ENCODE measurements around the gene MTG1.

MTG1 gene

GRCh38 chr10:133355266-133355665, 38.7 kb upstream of the MTG1 start:
- no peaks in the 10 kb centered on the region for H3K36me3 Mint-ChIP-seq (ENCODE audit: low read depth)
- H3K9me3 Mint-ChIP-seq = no peaks in the 10 kb centered on the region
- peaks cover 2% of the 10 kb centered on the region for H3K4me1 Mint-ChIP-seq (ENCODE audit: low read depth)
- no peak overlapping the region for H3K27ac Mint-ChIP-seq
- H3K27me3 Mint-ChIP-seq (ENCODE audit: low read depth) = no peaks in the 10 kb centered on the region
- no peak overlapping the region for H3K4me3 Mint-ChIP-seq
- no peak for DNase-seq (ENCODE audit: low spot score)

- Mint-ChIP-seq H3K4me3 (peak overlapping the region; percentile 59), H3K9me3 (no peaks in the 10 kb centered on the region), H3K4me1 (ENCODE audit: low read depth) (peaks cover 2% of the 10 kb centered on the region), H3K36me3 (ENCODE audit: low read depth) (no peaks in the 10 kb centered on the region), H3K27ac (peak overlapping the region; percentile 26), H3K27me3 (ENCODE audit: low read depth) (no peaks in the 10 kb centered on the region)
- DNase-seq (ENCODE audit: low spot score) = no peak
These were observed 38.0 kb upstream of the MTG1 start for GRCh38 chr10:133355991-133356390.

GRCh38 chr10:133356549-133357284, 37.2 kb upstream of the MTG1 start:
- H3K36me3 Mint-ChIP-seq (ENCODE audit: low read depth) = peaks cover under 1% of the 10 kb centered on the region
- no peak for DNase-seq (ENCODE audit: low spot score)
- peaks cover 2% of the 10 kb centered on the region for H3K4me1 Mint-ChIP-seq (ENCODE audit: low read depth)
- H3K9me3 Mint-ChIP-seq = no peaks in the 10 kb centered on the region
- H3K27ac Mint-ChIP-seq = no peak overlapping the region
- H3K27me3 Mint-ChIP-seq (ENCODE audit: low read depth) = no peaks in the 10 kb centered on the region
- H3K4me3 Mint-ChIP-seq = peak overlapping the region; percentile 70

- H3K27me3 Mint-ChIP-seq (ENCODE audit: low read depth) = no peaks in the 10 kb centered on the region
- peak; percentile 85 for DNase-seq (ENCODE audit: low spot score)
- H3K4me1 Mint-ChIP-seq (ENCODE audit: low read depth) = peaks cover 4% of the 10 kb centered on the region
- peak within 1 kb of the TSS; percentile 70 for H3K4me3 Mint-ChIP-seq
- H3K36me3 Mint-ChIP-seq (ENCODE audit: low read depth) = peaks cover 5% of the 10 kb centered on the region
- H3K27ac Mint-ChIP-seq = no peak within 1 kb of the TSS
- no peaks in the 10 kb centered on the region for H3K9me3 Mint-ChIP-seq
These were observed 36.4 kb upstream of the MTG1 start, which contains the start of gene FUOM for GRCh38 chr10:133357285-133358161. TSS of gene FUOM (minus strand) at chr10:133358019. CDS start at chr10:133358007, 12 bp downstream.

- Mint-ChIP-seq H3K27ac (no peak overlapping the region), H3K4me1 (ENCODE audit: low read depth) (peaks cover 4% of the 10 kb centered on the region), H3K4me3 (no peak overlapping the region), H3K36me3 (ENCODE audit: low read depth) (peaks cover 5% of the 10 kb centered on the region), H3K27me3 (ENCODE audit: low read depth) (no peaks in the 10 kb centered on the region), H3K9me3 (no peaks in the 10 kb centered on the region)
- DNase-seq (ENCODE audit: low spot score) = no peak
These were observed 35.6 kb upstream of the MTG1 start for GRCh38 chr10:133358162-133358924.

GRCh38 chr10:133358925-133359310, 35.0 kb upstream of the MTG1 start:
- Mint-ChIP-seq H3K4me1 (ENCODE audit: low read depth) (peaks cover 4% of the 10 kb centered on the region), H3K27ac (no peak overlapping the region), H3K4me3 (no peak overlapping the region), H3K27me3 (ENCODE audit: low read depth) (no peaks in the 10 kb centered on the region), H3K36me3 (ENCODE audit: low read depth) (peaks cover 5% of the 10 kb centered on the region), H3K9me3 (no peaks in the 10 kb centered on the region)
- DNase-seq (ENCODE audit: low spot score) = no peak

GRCh38 chr10:133359554-133359971, 34.4 kb upstream of the MTG1 start:
- no peak for DNase-seq (ENCODE audit: low spot score)
- Mint-ChIP-seq H3K27me3 (ENCODE audit: low read depth) (no peaks in the 10 kb centered on the region), H3K36me3 (ENCODE audit: low read depth) (peaks cover 6% of the 10 kb centered on the region), H3K4me3 (no peak overlapping the region), H3K4me1 (ENCODE audit: low read depth) (peaks cover 4% of the 10 kb centered on the region), H3K9me3 (no peaks in the 10 kb centered on the region), H3K27ac (no peak overlapping the region)

GRCh38 chr10:133359972-133360610, 33.9 kb upstream of the MTG1 start:
- Mint-ChIP-seq H3K36me3 (ENCODE audit: low read depth) (peaks cover 9% of the 10 kb centered on the region), H3K9me3 (no peaks in the 10 kb centered on the region), H3K27me3 (ENCODE audit: low read depth) (no peaks in the 10 kb centered on the region), H3K4me1 (ENCODE audit: low read depth) (peaks cover 4% of the 10 kb centered on the region), H3K27ac (no peak overlapping the region), H3K4me3 (no peak overlapping the region)
- DNase-seq (ENCODE audit: low spot score) = no peak

- Mint-ChIP-seq H3K4me1 (ENCODE audit: low read depth) (peaks cover 4% of the 10 kb centered on the region), H3K27ac (no peak overlapping the region)
These were observed 32.7 kb upstream of the MTG1 start for GRCh38 chr10:133361227-133361626.

GRCh38 chr10:133361773-133362441, 32.0 kb upstream of the MTG1 start:
- Mint-ChIP-seq H3K36me3 (ENCODE audit: low read depth) (peaks cover 12% of the 10 kb centered on the region), H3K9me3 (no peaks in the 10 kb centered on the region), H3K27ac (no peak overlapping the region), H3K27me3 (ENCODE audit: low read depth) (no peaks in the 10 kb centered on the region), H3K4me3 (no peak overlapping the region), H3K4me1 (ENCODE audit: low read depth) (peaks cover 4% of the 10 kb centered on the region)
- no peak for DNase-seq (ENCODE audit: low spot score)

More at GRCh38 chr10:133361227-133361626, 32.7 kb upstream of the MTG1 start:
- no peaks in the 10 kb centered on the region for H3K27me3 Mint-ChIP-seq (ENCODE audit: low read depth)
- DNase-seq (ENCODE audit: low spot score) = no peak
- no peak overlapping the region for H3K4me3 Mint-ChIP-seq
- H3K9me3 Mint-ChIP-seq = no peaks in the 10 kb centered on the region
- H3K36me3 Mint-ChIP-seq (ENCODE audit: low read depth) = peaks cover 12% of the 10 kb centered on the region

GRCh38 chr10:133362846-133363245, 31.1 kb upstream of the MTG1 start:
- H3K36me3 Mint-ChIP-seq (ENCODE audit: low read depth) = peaks cover 12% of the 10 kb centered on the region
- H3K4me3 Mint-ChIP-seq = no peak overlapping the region
- H3K27me3 Mint-ChIP-seq (ENCODE audit: low read depth) = no peaks in the 10 kb centered on the region
- no peak for DNase-seq (ENCODE audit: low spot score)
- no peak overlapping the region for H3K27ac Mint-ChIP-seq
- peaks cover 4% of the 10 kb centered on the region for H3K4me1 Mint-ChIP-seq (ENCODE audit: low read depth)
- no peaks in the 10 kb centered on the region for H3K9me3 Mint-ChIP-seq

- Mint-ChIP-seq H3K4me1 (ENCODE audit: low read depth) (peaks cover 4% of the 10 kb centered on the region), H3K27ac (no peak overlapping the region), H3K36me3 (ENCODE audit: low read depth) (peaks cover 12% of the 10 kb centered on the region), H3K4me3 (no peak overlapping the region), H3K27me3 (ENCODE audit: low read depth) (no peaks in the 10 kb centered on the region), H3K9me3 (no peaks in the 10 kb centered on the region)
- DNase-seq (ENCODE audit: low spot score) = no peak
These were observed 29.1 kb upstream of the MTG1 start for GRCh38 chr10:133364645-133365431.

All from T-helper 2 cell treated with Interferon-gamma antibody and Interleukin-4, amounts not matched to agents 5 μg/mL and 100 μg/mL, for 36 hours (primary cell).